ENCODE data around the gene TTN.

DNA sequence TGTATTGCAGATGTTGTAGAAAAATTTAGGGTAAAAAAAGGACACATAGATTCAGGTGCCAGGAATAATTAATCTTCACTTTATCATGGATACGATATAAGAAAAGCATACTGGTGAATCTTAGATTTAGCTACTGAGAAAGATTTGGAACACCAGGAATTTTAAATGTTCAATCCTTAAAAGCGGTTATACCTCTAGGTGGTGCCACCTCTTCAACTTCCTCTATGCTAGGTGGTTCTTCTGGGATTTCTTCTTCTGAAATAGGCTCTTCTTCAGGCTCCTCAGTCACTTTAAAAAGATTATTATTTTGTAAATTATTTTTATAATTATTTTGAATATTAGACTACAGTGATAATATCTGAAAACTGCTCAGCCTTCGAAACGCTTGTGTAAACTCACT is 133.1 kb downstream of the TTN start:
- TF ChIP-seq, protein P1, sequence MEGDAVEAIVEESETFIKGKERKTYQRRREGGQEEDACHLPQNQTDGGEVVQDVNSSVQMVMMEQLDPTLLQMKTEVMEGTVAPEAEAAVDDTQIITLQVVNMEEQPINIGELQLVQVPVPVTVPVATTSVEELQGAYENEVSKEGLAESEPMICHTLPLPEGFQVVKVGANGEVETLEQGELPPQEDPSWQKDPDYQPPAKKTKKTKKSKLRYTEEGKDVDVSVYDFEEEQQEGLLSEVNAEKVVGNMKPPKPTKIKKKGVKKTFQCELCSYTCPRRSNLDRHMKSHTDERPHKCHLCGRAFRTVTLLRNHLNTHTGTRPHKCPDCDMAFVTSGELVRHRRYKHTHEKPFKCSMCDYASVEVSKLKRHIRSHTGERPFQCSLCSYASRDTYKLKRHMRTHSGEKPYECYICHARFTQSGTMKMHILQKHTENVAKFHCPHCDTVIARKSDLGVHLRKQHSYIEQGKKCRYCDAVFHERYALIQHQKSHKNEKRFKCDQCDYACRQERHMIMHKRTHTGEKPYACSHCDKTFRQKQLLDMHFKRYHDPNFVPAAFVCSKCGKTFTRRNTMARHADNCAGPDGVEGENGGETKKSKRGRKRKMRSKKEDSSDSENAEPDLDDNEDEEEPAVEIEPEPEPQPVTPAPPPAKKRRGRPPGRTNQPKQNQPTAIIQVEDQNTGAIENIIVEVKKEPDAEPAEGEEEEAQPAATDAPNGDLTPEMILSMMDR (conservative IDR thresholded peaks at IDR 0.05 in 1 of 2, IDR thresholded peaks at IDR 0.05 in 1 of 2; ENCODE audit: extremely low read depth in 1 of 2, insufficient read depth in 1 of 2, low read depth in 1 of 2, low read length in 2 of 2): peak in 1 of 2 donors; percentile 27
- TF ChIP-seq EZH2 (IDR thresholded peaks at IDR 0.05; ENCODE audit: borderline replicate concordance, low read length): no peak
